PC-3 (cell line): ENCODE measurements around the gene TXNDC12. TPM values are rescaled to one million over a fixed set of nuclear protein-coding genes. Genes with fewer than 3 reads are reported as not detected.
"Not testable (repeated sequence)": the region's sequence is repeated elsewhere in the genome, so short reads cannot be mapped to it uniquely, and the experiment has no call there.

ENCODE experiments used
- ATAC-seq: fragments of 200-7000 bp; cut with Tn5 transposase; 2 replicates; pipeline ENCODE4 v1.9.1; 2020; ENCODE audit warnings: mild to moderate bottlenecking, moderate library complexity
- BruUV-seq: library from RNA; stranded (reverse); fragments of 400-500 nt; replicated peaks from 2 replicates; lab custom pipeline; 2021; lab: Mats Ljungman, UMichigan
- CTCF ChIA-PET: fragments of 300-600 bp; sonication (Branson Sonifier 250); formaldehyde crosslinking; loops from one replicate; lab custom pipeline; 2022; ENCODE audit warnings: antibody characterized with exemption; lab: Charles Lee
- POLR2A ChIA-PET: fragments of 300-600 bp; sonication (Branson Sonifier 250); formaldehyde crosslinking; loops from one replicate; lab custom pipeline; 2022; ENCODE audit warnings: antibody characterized with exemption; ENCODE audit not compliant: unreplicated experiment; lab: Charles Lee
- DNase-seq: peaks from one replicate; pipeline ENCODE4 v3.0.0-alpha.2; 2015
- H2AFZ ChIP-seq: fragments of 300-600 bp; sonication (generic); 2 replicates; pipeline ENCODE4 v1.6.0; 2016; ENCODE audit warnings: antibody characterized with exemption, low read length
- H3F3A ChIP-seq: fragments of 300-600 bp; sonication (generic); one replicate; pipeline ENCODE4 v1.6.0; 2017; ENCODE audit warnings: antibody characterized with exemption, low read length, control low read depth, mild to moderate bottlenecking; ENCODE audit not compliant: unreplicated experiment
- H3K27ac ChIP-seq: fragments of 300-600 bp; sonication (generic); 2 replicates; pipeline ENCODE4 v1.5.1; 2016; ENCODE audit warnings: mild to moderate bottlenecking, low read length
- H3K27me3 ChIP-seq: fragments of 300-600 bp; sonication (generic); 2 replicates; pipeline ENCODE4 v1.6.1; 2016; ENCODE audit warnings: low read length, mixed read lengths
- H3K36me3 ChIP-seq: fragments of 300-600 bp; sonication (generic); 2 replicates; pipeline ENCODE4 v1.6.1; 2016; ENCODE audit warnings: low read depth, mixed run types, low read length, mixed read lengths
- H3K4me1 ChIP-seq: fragments of 300-600 bp; sonication (generic); 2 replicates; pipeline ENCODE4 v1.5.1; 2016; ENCODE audit warnings: low read length; ENCODE audit not compliant: insufficient read depth
- H3K4me2 ChIP-seq: fragments of 300-600 bp; sonication (generic); 2 replicates; pipeline ENCODE4 v1.6.0; 2016; ENCODE audit warnings: low read length
- H3K4me3 ChIP-seq: fragments of 300-600 bp; sonication (generic); 2 replicates; pipeline ENCODE4 v1.5.1; 2016; ENCODE audit warnings: mild to moderate bottlenecking, low read length, mixed read lengths
- H3K79me2 ChIP-seq: fragments of 300-600 bp; sonication (generic); 2 replicates; pipeline ENCODE4 v1.6.1; 2017; ENCODE audit warnings: low read length, mixed read lengths
- H3K9ac ChIP-seq: fragments of 300-600 bp; sonication (generic); 2 replicates; pipeline ENCODE4 v1.6.0; 2016; ENCODE audit warnings: mild to moderate bottlenecking, low read length
- H3K9me2 ChIP-seq: fragments of 300-600 bp; sonication (generic); replicated peaks from 2 replicates; pipeline ENCODE4 v1.6.1; 2016; ENCODE audit warnings: mixed run types, low read length, mixed read lengths
- H3K9me3 ChIP-seq: fragments of 300-600 bp; sonication (generic); 2 replicates; pipeline ENCODE4 v1.6.1; 2016; ENCODE audit warnings: low read length, mixed read lengths
- H4K20me1 ChIP-seq: fragments of 300-600 bp; sonication (generic); 2 replicates; pipeline ENCODE4 v1.6.1; 2016; ENCODE audit warnings: low read length, mixed read lengths
- EZH2 ChIP-seq: fragments of 300-600 bp; sonication (generic); IDR thresholded peaks from one replicate; pipeline ENCODE4 v1.6.1; 2017; ENCODE audit warnings: antibody characterized with exemption, mild to moderate bottlenecking, low read length; ENCODE audit not compliant: unreplicated experiment
- EZH2phosphoT487 ChIP-seq: fragments of 300-600 bp; sonication (generic); IDR thresholded peaks from 2 replicates; pipeline ENCODE4 v1.6.1; 2018; ENCODE audit warnings: mild to moderate bottlenecking, antibody characterized with exemption, low read length, borderline replicate concordance
- intact Hi-C: fragments of 100-400 bp; cut with micrococcal nuclease; formaldehyde crosslinking; loops from 2 replicates; pipeline ENCODE4 v1.9.0; 2023
- total RNA-seq: library from RNA; depleted of rRNA; stranded (reverse); fragments of >200 nt; gene quantifications from 2 replicates; pipeline ENCODE4 v1.2.3, GENCODE V29; 2014
- TF ChIP-seq, protein P1 (sequence below): fragments of 300-600 bp; sonication (generic); conservative IDR thresholded peaks from 2 replicates; pipeline ENCODE4 v1.5.1; 2017; ENCODE audit warnings: antibody characterized with exemption, low read depth, mild to moderate bottlenecking, low read length

TXNDC12 gene
- total RNA-seq, 1 experiment from 2014 or later = 36.8 TPM

DNA sequence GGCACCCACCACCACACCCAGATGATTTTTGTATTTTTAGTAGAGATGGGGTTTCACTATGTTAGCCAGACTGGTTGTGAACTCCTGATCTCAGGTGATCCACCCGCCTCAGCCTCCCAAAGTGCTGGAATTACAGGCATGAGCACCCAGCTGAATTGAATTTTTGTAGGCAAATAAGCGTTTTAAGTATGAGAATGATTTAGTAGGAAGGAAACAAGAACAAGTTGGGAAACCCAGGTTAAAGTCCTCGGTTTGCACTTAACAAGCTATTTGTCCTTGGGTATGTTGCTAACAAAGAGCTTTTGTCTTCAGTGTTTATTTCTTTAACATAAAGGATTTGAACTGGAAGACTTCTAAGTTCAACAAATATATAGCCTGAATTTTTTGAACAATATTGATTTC lies 25.0 kb upstream of the TXNDC12 start:
- Histone ChIP-seq H4K20me1 (no peaks in the 10 kb centered on the region), H2AFZ (no peak overlapping the region), H3K4me1 (no peaks in the 10 kb centered on the region), H3K4me2 (no peak overlapping the region), H3K9ac (no peak overlapping the region), H3K9me3 (no peaks in the 10 kb centered on the region), H3K79me2 (peaks cover 12% of the 10 kb centered on the region; the same call in 1 of the 2 replicates), H3K36me3 (peaks cover 14% of the 10 kb centered on the region; the same call in 1 of the 2 replicates), H3K4me3 (no peak overlapping the region), H3K27me3 (no peaks in the 10 kb centered on the region), H3F3A (no peaks in the 10 kb centered on the region), H3K9me2 (no peaks in the 10 kb centered on the region), H3K27ac (no peak overlapping the region)
- DNase-seq (no peak), ATAC-seq (no peak)
- ChIA-PET CTCF (no interaction called here), POLR2A (no interaction called here)
- TF ChIP-seq EZH2phosphoT487 = no peak
- TF ChIP-seq, protein P1, sequence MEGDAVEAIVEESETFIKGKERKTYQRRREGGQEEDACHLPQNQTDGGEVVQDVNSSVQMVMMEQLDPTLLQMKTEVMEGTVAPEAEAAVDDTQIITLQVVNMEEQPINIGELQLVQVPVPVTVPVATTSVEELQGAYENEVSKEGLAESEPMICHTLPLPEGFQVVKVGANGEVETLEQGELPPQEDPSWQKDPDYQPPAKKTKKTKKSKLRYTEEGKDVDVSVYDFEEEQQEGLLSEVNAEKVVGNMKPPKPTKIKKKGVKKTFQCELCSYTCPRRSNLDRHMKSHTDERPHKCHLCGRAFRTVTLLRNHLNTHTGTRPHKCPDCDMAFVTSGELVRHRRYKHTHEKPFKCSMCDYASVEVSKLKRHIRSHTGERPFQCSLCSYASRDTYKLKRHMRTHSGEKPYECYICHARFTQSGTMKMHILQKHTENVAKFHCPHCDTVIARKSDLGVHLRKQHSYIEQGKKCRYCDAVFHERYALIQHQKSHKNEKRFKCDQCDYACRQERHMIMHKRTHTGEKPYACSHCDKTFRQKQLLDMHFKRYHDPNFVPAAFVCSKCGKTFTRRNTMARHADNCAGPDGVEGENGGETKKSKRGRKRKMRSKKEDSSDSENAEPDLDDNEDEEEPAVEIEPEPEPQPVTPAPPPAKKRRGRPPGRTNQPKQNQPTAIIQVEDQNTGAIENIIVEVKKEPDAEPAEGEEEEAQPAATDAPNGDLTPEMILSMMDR = no peak
- no peak for TF ChIP-seq EZH2
- no TSS peak for BruUV-seq
- intact Hi-C loops = no loop called here

DNA sequence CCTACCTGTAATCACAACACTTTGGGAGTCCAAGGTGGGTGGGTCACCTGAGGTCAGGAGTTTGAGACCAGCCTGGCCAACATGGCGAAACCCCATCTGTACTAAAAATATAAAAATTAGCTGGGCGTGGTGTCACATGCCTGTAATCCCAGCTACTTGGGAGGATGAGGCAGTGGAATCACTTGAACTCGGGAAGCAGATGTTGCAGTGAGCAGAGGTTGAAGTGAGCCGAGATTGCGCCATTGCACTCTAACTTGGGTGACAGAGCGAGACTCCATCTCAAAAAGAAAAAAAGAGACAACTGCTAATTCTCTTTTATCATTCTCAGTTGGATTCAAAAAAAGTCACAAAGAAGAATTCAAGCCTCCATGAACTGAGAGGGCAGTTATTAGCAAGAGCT lies 22.3 kb upstream of the TXNDC12 start:
- H3K27ac ChIP-seq, intact Hi-C loops, H3K4me1 ChIP-seq, POLR2A ChIA-PET, H3K4me3 ChIP-seq, H3K4me2 ChIP-seq, H2AFZ ChIP-seq, H3K9ac ChIP-seq, H4K20me1 ChIP-seq, H3K27me3 ChIP-seq, DNase-seq, H3F3A ChIP-seq, H3K9me2 ChIP-seq, ATAC-seq, BruUV-seq, CTCF ChIA-PET, H3K9me3 ChIP-seq: not testable (repeated sequence)
- peaks cover 18% of the 10 kb centered on the region; the same call in 1 of the 2 replicates for H3K36me3 ChIP-seq
- H3K79me2 ChIP-seq = peaks cover 17% of the 10 kb centered on the region

DNA sequence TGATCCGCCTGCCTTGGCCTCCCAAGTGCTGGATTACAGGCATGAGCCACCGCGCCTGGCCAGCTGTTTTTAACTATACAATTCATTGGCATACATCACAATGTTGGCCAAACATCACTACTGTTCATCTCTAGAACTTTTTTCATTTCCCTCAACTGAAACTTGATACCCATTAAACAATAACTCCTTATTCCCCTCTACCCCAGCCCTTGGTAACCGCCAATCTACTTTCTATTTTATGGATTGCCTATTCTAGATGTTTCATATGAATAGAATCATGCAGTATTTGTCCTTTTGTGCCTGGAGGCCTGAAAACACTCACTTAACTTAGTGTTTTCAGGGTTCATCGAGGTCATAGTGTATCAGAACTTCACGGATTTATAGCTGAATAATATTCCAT lies 17.3 kb upstream of the TXNDC12 start:
- intact Hi-C loops = no loop called here
- no peaks in the 10 kb centered on the region for H3K4me1 ChIP-seq
- ChIA-PET CTCF (no interaction called here), POLR2A (no interaction called here)
- no peaks in the 10 kb centered on the region for H3K9me3 ChIP-seq
- peaks cover 35% of the 10 kb centered on the region for H3K36me3 ChIP-seq
- no peak for DNase-seq
- no peak overlapping the region for H3K9ac ChIP-seq
- H3F3A ChIP-seq = no peaks in the 10 kb centered on the region
- H3K27ac ChIP-seq = no peak overlapping the region
- BruUV-seq = no TSS peak
- H4K20me1 ChIP-seq = peaks cover 11% of the 10 kb centered on the region; the same call in 1 of the 2 replicates
- no peak for ATAC-seq
- no peak overlapping the region for H2AFZ ChIP-seq
- H3K79me2 ChIP-seq = peaks cover 39% of the 10 kb centered on the region
- no peaks in the 10 kb centered on the region for H3K9me2 ChIP-seq
- no peak overlapping the region for H3K4me2 ChIP-seq
- no peaks in the 10 kb centered on the region for H3K27me3 ChIP-seq
- TF ChIP-seq EZH2 (no peak), EZH2phosphoT487 (no peak)
- TF ChIP-seq, protein P1 = no peak
- no peak overlapping the region for H3K4me3 ChIP-seq
